IPS-20b (cell line): ENCODE data around the gene CD300E.

Experiments used
- H3K27ac ChIP-seq: one replicate; pipeline ENCODE4 v1.5.1; 2013; ENCODE audit warnings: low read length
- H3K27me3 ChIP-seq: 2 replicates; pipeline ENCODE4 v1.6.1; 2013; ENCODE audit warnings: mild to moderate bottlenecking, low read length, inconsistent platforms; ENCODE audit not compliant: insufficient read depth
- H3K36me3 ChIP-seq: 2 replicates; pipeline ENCODE4 v1.6.1; 2013; ENCODE audit warnings: low read depth, mild to moderate bottlenecking, inconsistent platforms, low read length, moderate library complexity; ENCODE audit not compliant: insufficient read depth
- H3K4me1 ChIP-seq: 2 replicates; pipeline ENCODE4 v1.6.1; 2013; ENCODE audit warnings: mild to moderate bottlenecking, control low read depth, inconsistent platforms, low read length, moderate library complexity; ENCODE audit not compliant: insufficient read depth
- H3K4me3 ChIP-seq: 2 replicates; pipeline ENCODE4 v1.5.1; 2013; ENCODE audit warnings: mild to moderate bottlenecking, low read length, inconsistent platforms
- H3K9ac ChIP-seq: 2 replicates; pipeline ENCODE4 v1.6.1; 2013; ENCODE audit warnings: low read depth, mild to moderate bottlenecking, inconsistent platforms, low read length, moderate library complexity
- H3K9me3 ChIP-seq: 2 replicates; pipeline ENCODE4 v1.6.1; 2013; ENCODE audit warnings: mild to moderate bottlenecking, low read depth, low read length, inconsistent platforms; ENCODE audit not compliant: insufficient read depth

Gene CD300E

GRCh38 chr17:74607221-74607620 is 16.3 kb downstream of the CD300E start:
- H3K4me3 ChIP-seq = no peak overlapping the region
- H3K9ac ChIP-seq = no peak overlapping the region
- no peak overlapping the region for H3K27ac ChIP-seq
- no peaks in the 10 kb centered on the region for H3K4me1 ChIP-seq
- H3K27me3 ChIP-seq = peaks cover 31% of the 10 kb centered on the region
- H3K36me3 ChIP-seq = no peaks in the 10 kb centered on the region
- H3K9me3 ChIP-seq = no peaks in the 10 kb centered on the region

GRCh38 chr17:74606050-74606449 is 17.5 kb downstream of the CD300E start:
- Histone ChIP-seq H3K27ac (no peak overlapping the region), H3K4me3 (no peak overlapping the region), H3K9ac (no peak overlapping the region), H3K4me1 (no peaks in the 10 kb centered on the region), H3K27me3 (peaks cover 19% of the 10 kb centered on the region), H3K36me3 (no peaks in the 10 kb centered on the region), H3K9me3 (no peaks in the 10 kb centered on the region)

DNA sequence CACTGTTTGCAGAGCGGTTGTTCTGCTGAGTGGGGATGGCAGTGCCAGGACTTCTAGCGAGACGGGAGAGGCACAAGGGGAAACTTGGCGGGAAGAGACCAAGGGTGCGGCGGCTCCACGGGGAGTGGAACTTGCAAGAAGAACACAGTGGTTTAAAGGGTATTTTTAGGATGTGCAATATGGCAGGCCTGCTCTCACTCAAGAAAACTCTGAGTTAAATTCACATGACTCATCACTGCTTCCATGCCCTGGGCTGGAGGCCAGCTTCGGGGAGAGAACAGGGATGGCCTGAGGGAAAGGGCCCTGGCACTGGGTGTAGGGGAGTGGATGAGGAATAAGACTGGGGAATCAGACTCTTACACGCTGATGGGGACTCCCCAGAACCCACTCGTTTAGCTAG is 18.2 kb downstream of the CD300E start:
- H3K27ac ChIP-seq = no peak overlapping the region

DNA sequence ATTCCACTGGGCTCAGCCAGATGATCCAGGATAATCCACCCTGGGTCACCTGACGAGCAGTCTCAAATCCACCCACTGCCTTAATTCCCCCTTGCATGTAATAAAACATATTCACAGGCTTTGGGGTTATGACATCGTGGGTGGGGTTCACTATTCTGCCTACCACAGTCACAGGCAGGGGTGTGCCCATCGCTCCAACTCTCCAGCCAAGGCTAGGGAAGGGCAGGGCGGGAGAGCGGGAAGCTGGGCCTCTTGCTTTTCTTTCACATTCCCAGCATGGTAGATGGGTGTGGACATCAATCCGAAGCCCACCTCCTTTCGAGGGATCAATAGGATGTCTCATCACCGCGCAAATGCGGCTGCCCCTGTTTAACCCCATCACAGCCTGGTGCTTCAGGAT is 18.8 kb downstream of the CD300E start:
- no peak overlapping the region for H3K4me3 ChIP-seq
- peaks cover 9% of the 10 kb centered on the region; the same call in 1 of the 2 replicates for H3K27me3 ChIP-seq
- H3K4me1 ChIP-seq = no peaks in the 10 kb centered on the region
- H3K9me3 ChIP-seq = no peaks in the 10 kb centered on the region
- no peak overlapping the region for H3K9ac ChIP-seq
- H3K27ac ChIP-seq = no peak overlapping the region
- H3K36me3 ChIP-seq = no peaks in the 10 kb centered on the region

More for the DNA sequence above, 18.2 kb downstream of the CD300E start:
- H3K36me3 ChIP-seq = no peaks in the 10 kb centered on the region
- no peak overlapping the region for H3K9ac ChIP-seq
- H3K4me1 ChIP-seq = no peaks in the 10 kb centered on the region
- no peaks in the 10 kb centered on the region for H3K9me3 ChIP-seq
- H3K4me3 ChIP-seq = no peak overlapping the region
- peaks cover 12% of the 10 kb centered on the region for H3K27me3 ChIP-seq

- no peak overlapping the region for H3K27ac ChIP-seq
- no peaks in the 10 kb centered on the region for H3K4me1 ChIP-seq
- no peaks in the 10 kb centered on the region for H3K9me3 ChIP-seq
- H3K4me3 ChIP-seq = no peak overlapping the region
- H3K36me3 ChIP-seq = no peaks in the 10 kb centered on the region
- peaks cover 4% of the 10 kb centered on the region; the same call in 1 of the 2 replicates for H3K27me3 ChIP-seq
- H3K9ac ChIP-seq = no peak overlapping the region
These were observed 19.3 kb downstream of the CD300E start for GRCh38 chr17:74604200-74604599.

DNA sequence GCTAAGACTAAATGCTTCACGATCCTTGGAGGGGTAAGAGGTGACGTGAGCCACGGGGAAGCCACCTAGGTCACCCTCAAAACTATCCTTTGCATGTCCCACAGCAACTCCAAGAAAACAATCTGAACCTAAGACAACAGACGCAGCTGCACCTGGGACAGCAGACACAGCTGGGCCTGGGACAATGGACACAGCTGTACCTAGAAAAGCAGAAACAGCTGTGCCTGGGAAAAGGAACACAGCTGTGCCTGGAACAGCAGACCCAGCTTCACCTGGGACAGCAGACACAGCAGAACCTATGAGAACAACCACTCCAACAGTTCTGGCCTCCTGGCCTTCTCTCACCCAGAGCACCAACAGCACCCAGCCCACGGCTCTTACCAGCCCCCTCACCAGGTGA is 19.8 kb downstream of the CD300E start:
- no peak overlapping the region for H3K4me3 ChIP-seq
- no peaks in the 10 kb centered on the region for H3K4me1 ChIP-seq
- no peaks in the 10 kb centered on the region for H3K36me3 ChIP-seq
- H3K27ac ChIP-seq = no peak overlapping the region
- H3K9ac ChIP-seq = no peak overlapping the region
- peaks cover 4% of the 10 kb centered on the region; the same call in 1 of the 2 replicates for H3K27me3 ChIP-seq
- H3K9me3 ChIP-seq = no peaks in the 10 kb centered on the region

DNA sequence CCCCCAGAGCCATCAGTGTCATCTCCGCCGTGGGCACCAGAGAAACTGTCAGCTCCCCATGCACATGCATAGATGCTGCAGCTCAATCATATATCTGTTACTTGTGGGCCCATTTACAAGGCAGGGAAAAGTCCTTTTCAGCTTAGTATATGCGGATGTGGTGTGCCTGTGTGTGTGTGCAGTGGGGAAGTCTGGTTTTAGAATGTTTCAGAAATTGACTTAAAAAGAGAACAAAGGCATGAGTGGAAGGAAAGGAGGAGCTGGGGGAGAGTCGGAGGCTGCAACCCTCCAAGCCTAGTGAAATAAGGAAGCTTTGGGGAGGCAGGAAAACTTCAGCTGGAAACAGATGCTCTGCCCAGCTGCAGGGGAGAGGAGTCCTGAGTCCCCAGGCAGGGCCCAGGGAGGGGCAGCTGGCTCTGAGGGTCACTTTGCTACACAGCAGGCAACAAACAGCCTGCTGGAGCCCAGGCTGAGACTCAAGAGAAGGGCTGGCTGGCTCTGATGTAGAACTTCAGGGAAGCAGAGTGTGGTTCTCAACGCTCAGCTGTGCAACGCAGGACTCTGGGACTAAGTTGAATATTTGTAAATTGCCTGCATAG is 20.4 kb downstream of the CD300E start:
- no peak overlapping the region for H3K9ac ChIP-seq
- no peaks in the 10 kb centered on the region for H3K36me3 ChIP-seq
- H3K4me3 ChIP-seq = no peak overlapping the region
- peaks cover 4% of the 10 kb centered on the region; the same call in 1 of the 2 replicates for H3K27me3 ChIP-seq
- no peaks in the 10 kb centered on the region for H3K4me1 ChIP-seq
- no peak overlapping the region for H3K27ac ChIP-seq
- no peaks in the 10 kb centered on the region for H3K9me3 ChIP-seq

- Histone ChIP-seq H3K27ac (no peak overlapping the region), H3K9me3 (no peaks in the 10 kb centered on the region), H3K9ac (no peak overlapping the region), H3K36me3 (no peaks in the 10 kb centered on the region), H3K4me3 (no peak overlapping the region), H3K4me1 (no peaks in the 10 kb centered on the region), H3K27me3 (no peaks in the 10 kb centered on the region; the same call in 1 of the 2 replicates)
These were observed 21.5 kb downstream of the CD300E start for GRCh38 chr17:74601944-74602572.

GRCh38 chr17:74599448-74599939 is 24.0 kb downstream of the CD300E start:
- H3K4me1 ChIP-seq = no peaks in the 10 kb centered on the region
- no peaks in the 10 kb centered on the region; the same call in 1 of the 2 replicates for H3K27me3 ChIP-seq
- H3K36me3 ChIP-seq = no peaks in the 10 kb centered on the region
- H3K27ac ChIP-seq = no peak overlapping the region
- no peak overlapping the region; the same call in 1 of the 2 replicates for H3K9ac ChIP-seq
- H3K4me3 ChIP-seq = no peak overlapping the region
- H3K9me3 ChIP-seq = no peaks in the 10 kb centered on the region

DNA sequence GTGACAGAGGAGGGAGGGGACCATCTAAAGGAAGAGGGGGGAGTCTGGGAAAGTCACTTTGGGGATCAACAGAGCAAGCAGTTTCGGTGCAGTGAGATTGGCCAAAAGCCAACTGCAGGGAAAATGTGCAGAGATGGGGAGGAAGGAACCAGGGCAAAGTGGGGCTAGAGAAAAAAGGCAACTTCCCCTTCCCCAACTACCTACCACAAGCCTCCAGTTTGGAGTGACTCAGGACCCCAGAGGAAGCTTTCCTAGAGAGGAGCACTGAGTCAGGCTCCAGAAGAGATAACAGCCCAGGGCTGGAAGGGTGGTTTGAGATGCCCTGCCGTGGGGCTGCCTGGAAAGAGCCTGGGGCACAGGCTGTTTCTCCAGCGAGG is 24.5 kb downstream of the CD300E start:
- Histone ChIP-seq H3K4me3 (no peak overlapping the region), H3K27ac (no peak overlapping the region), H3K27me3 (no peaks in the 10 kb centered on the region; the same call in 1 of the 2 replicates), H3K9me3 (no peaks in the 10 kb centered on the region), H3K4me1 (no peaks in the 10 kb centered on the region), H3K9ac (no peak overlapping the region), H3K36me3 (no peaks in the 10 kb centered on the region)

DNA sequence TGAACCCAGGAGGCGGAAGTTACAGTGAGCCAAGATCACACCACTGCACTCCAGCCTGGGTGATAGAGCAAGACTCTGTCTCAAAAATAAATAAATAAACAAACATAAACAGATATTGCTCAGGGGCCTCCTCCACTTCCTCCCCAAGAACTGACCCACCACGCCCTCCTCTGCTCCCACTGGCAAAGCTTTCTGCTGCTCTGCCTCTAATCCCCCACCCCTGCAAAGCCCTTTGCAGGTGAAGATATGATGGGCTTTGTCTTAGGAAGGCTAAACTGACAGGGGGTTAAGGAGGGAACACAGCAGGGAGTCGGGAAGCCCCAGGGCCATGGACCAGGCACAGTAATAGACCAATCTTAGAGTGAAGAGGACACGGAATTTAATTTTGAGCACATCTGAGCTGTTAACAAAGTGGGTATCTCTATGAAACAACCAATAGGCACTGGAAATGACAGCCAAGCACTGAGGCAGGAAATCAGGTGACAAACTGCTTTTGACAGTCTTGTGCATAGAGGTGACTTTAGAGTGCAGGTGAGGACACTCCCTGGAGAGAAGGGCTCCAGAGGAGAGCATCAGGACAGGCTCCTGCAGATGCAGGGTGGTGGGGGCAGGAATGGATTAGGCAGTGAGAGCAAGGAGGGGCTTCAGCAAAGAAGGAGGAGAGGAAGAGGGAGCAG is 25.1 kb downstream of the CD300E start:
- Histone ChIP-seq H3K27me3 (no peaks in the 10 kb centered on the region; the same call in 1 of the 2 replicates), H3K36me3 (no peaks in the 10 kb centered on the region), H3K9ac (no peak overlapping the region), H3K4me3 (no peak overlapping the region), H3K9me3 (no peaks in the 10 kb centered on the region), H3K27ac (no peak overlapping the region), H3K4me1 (no peaks in the 10 kb centered on the region)
